Neutrophil (primary cell): Measurements from ENCODE around the gene SKIDA1.
"Not testable (repeated sequence)": the region's sequence is repeated elsewhere in the genome, so short reads cannot be mapped to it uniquely, and the experiment has no call there.

ENCODE experiments used
- H3K27ac ChIP-seq: fragments of 200-600 bp; sonication (generic); 2 replicates; pipeline ENCODE4 v1.5.1; 2016; ENCODE audit warnings: mild to moderate bottlenecking, moderate library complexity
- H3K27me3 ChIP-seq: fragments of 200-600 bp; sonication (generic); 2 replicates; pipeline ENCODE4 v1.6.0; 2016; ENCODE audit warnings: mild to moderate bottlenecking
- H3K36me3 ChIP-seq: fragments of 200-600 bp; sonication (generic); 2 replicates; pipeline ENCODE4 v1.5.1; 2017
- H3K4me1 ChIP-seq, 2 experiments: fragments of 200-600 bp in 1 of 2; sonication (generic) in 1 of 2; 1 replicate in 1 of 2; 2 replicates in 1 of 2; pipeline versions ENCODE4 v1.5.1 to v1.6.1; 2013 to 2016; ENCODE audit warnings: low read depth in 1 of 2, low read length in 1 of 2, mild to moderate bottlenecking in 1 of 2, moderate library complexity in 1 of 2; ENCODE audit not compliant: control insufficient read depth in 1 of 2, insufficient read depth in 1 of 2
- H3K4me3 ChIP-seq, 2 experiments: fragments of 200-600 bp in 1 of 2; sonication (generic) in 1 of 2; 1 replicate in 1 of 2; 2 replicates in 1 of 2; pipeline ENCODE4 v1.5.1; 2013 to 2016; ENCODE audit warnings: low read depth in 1 of 2, low read length in 1 of 2, mild to moderate bottlenecking in 1 of 2, moderate library complexity in 1 of 2
- H3K9me3 ChIP-seq: fragments of 200-600 bp; sonication (generic); 2 replicates; pipeline ENCODE4 v1.5.1; 2016
- TF ChIP-seq, protein P1 (sequence below): fragments of 200-600 bp; sonication (generic); IDR thresholded peaks from 2 replicates; pipeline ENCODE4 v1.5.1; 2016; ENCODE audit warnings: antibody characterized with exemption

The SKIDA1 gene

DNA sequence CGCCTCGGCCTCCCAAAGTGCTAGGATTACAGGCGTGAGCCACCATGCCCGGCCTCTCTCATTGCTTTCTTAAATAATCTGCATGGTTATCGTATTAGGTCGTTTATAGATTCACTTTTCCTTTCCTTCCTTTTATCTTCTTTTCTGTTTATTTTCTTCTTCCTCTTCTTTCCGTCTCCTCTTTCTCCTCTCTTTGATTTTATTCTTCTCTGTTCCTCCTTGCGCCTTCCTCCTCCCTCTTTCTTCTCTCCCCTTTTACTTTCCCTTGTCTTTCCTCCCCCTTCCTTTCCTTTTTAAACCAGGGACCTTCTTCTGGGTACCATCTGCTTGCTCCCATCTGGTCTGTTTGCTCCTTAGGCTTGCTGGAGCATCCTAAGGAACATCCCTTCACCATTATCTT, 27.2 kb upstream of the SKIDA1 start:
- H3K27ac ChIP-seq: no peak overlapping the region
- no peak overlapping the region for H3K4me3 ChIP-seq
- H3K36me3 ChIP-seq: peaks cover 33% of the 10 kb centered on the region
- H3K9me3 ChIP-seq: no peaks in the 10 kb centered on the region
- no peaks in the 10 kb centered on the region for H3K4me1 ChIP-seq
- TF ChIP-seq, protein P1, sequence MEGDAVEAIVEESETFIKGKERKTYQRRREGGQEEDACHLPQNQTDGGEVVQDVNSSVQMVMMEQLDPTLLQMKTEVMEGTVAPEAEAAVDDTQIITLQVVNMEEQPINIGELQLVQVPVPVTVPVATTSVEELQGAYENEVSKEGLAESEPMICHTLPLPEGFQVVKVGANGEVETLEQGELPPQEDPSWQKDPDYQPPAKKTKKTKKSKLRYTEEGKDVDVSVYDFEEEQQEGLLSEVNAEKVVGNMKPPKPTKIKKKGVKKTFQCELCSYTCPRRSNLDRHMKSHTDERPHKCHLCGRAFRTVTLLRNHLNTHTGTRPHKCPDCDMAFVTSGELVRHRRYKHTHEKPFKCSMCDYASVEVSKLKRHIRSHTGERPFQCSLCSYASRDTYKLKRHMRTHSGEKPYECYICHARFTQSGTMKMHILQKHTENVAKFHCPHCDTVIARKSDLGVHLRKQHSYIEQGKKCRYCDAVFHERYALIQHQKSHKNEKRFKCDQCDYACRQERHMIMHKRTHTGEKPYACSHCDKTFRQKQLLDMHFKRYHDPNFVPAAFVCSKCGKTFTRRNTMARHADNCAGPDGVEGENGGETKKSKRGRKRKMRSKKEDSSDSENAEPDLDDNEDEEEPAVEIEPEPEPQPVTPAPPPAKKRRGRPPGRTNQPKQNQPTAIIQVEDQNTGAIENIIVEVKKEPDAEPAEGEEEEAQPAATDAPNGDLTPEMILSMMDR: no peak
- no peaks in the 10 kb centered on the region for H3K27me3 ChIP-seq

DNA sequence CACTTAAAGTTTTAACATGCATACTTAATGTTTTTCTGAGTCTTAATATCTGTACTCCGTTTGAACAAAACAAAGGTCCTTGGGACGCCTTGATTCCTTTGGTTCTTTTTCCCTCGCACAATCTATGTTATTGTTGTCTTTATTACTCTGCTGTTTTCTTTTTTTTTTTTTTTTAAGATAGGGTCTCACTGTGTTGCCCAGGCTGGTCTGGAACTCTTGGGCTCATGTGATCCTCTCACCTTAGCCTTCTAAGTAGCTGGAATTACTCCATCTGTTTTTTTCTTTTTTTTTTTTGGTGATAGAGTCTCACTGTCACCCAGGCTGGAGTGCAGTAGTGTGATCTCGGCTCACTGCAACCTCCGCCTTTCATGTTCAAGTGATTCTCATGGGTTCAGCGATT, 21.8 kb upstream of the SKIDA1 start:
- no peak overlapping the region for H3K27ac ChIP-seq
- TF ChIP-seq, protein P1: no peak
- H3K4me3 ChIP-seq: no peak overlapping the region
- H3K9me3 ChIP-seq: no peaks in the 10 kb centered on the region
- no peaks in the 10 kb centered on the region for H3K4me1 ChIP-seq
- no peaks in the 10 kb centered on the region for H3K27me3 ChIP-seq
- H3K36me3 ChIP-seq: peaks cover 50% of the 10 kb centered on the region

DNA sequence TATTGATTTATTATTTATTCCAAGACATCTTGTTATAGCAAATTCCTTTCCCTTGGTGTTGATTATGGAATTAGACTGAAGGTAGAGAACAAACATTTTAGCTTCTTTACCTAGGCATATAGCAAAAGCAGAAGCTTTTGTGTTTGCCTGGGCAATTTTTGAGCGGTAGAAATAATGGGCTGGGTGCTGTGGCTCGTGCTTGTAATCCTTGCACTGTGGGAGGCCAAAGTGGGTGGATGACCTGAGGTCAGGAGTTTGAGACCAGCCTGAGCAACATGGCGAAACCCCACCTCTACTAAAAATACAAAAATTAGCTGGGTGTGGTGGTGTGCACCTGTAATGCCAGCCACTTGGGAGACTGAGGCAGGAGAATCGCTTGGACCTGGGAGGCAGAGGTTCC, 15.2 kb upstream of the SKIDA1 start:
- H3K4me1 ChIP-seq, H3K27me3 ChIP-seq, H3K9me3 ChIP-seq, H3K27ac ChIP-seq, H3K4me3 ChIP-seq: not testable (repeated sequence)
- peaks cover 70% of the 10 kb centered on the region for H3K36me3 ChIP-seq

DNA sequence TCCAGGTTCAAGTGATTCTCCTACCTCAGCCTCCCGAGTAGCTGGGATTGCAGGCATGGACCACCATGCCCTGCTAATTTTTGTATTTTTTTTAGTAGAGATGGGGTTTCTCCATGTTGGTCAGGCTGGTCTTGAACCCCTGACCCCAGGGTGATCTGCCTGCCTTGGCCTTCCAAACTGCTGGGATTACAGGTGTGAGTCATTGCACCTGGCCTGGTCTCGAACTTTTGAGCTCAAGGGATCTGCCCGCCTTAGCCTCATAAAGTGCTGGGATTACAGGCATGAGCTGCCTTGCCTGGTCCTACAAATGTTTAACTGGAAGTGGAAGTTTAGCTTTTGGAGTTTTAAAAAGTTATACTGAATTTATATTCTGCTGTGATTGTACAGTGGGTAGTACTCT, 11.4 kb upstream of the SKIDA1 start:
- Histone ChIP-seq H3K27me3 (no peaks in the 10 kb centered on the region), H3K36me3 (peaks cover 36% of the 10 kb centered on the region), H3K4me3 (no peak overlapping the region), H3K27ac (no peak overlapping the region), H3K9me3 (no peaks in the 10 kb centered on the region), H3K4me1 (peaks cover 16 to 19% of the 10 kb centered on the region in 2 experiments)
- TF ChIP-seq, protein P1: no peak

DNA sequence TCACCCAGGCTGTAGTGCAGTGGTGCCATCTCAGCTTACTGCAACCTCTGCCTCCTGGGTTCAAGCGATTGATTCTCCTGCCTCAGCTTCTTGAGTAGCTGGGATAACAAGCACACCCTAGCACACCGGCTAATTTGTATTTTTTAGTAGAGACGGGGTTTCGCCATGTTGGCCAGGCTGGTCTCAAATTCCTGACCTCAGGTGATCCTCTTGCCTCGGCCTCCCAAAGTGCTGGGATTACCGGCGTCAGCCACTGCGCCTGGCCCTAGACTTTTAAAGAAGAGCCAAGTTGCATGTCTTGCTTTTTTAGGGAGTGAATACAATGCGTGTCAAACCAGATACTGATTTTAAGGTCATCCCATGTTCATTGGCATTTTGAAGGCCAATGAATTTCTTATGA, 10.5 kb upstream of the SKIDA1 start:
- peaks cover 16 to 17% of the 10 kb centered on the region in 2 experiments for H3K4me1 ChIP-seq
- peaks cover 27% of the 10 kb centered on the region for H3K36me3 ChIP-seq
- H3K27me3 ChIP-seq, H3K4me3 ChIP-seq, H3K9me3 ChIP-seq: not testable (repeated sequence)
- H3K27ac ChIP-seq: peak overlapping the region; percentile 94

DNA sequence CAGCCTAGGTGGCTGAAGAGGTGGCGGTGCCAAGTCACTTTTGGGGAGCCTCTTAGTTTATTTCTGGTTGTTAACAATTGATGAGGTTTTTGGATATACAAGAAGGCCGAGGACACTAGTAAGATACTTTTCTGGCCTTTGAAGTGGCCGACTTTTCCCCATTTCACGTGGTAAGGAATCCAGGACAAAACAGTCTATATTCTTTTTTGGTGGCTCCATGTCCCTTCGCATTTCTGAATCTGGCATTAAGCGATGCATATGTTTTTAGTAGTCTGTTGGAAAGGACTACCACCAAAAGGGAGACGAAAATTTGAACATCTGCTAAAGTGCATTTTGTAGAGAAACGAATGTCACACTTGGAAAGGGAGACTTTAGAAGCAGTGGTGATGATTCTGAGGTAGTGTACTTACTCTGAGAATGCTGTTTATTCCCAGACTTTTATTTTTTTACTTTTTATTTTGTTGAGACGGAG, 10.0 kb upstream of the SKIDA1 start:
- Histone ChIP-seq H3K36me3 (peaks cover 23% of the 10 kb centered on the region), H3K4me3 (peak overlapping the region; percentile 47 to 94), H3K27ac (peak overlapping the region; percentile 94), H3K4me1 (peaks cover 16% of the 10 kb centered on the region in 2 experiments), H3K27me3 (no peaks in the 10 kb centered on the region), H3K9me3 (no peaks in the 10 kb centered on the region)
- TF ChIP-seq, protein P1: no peak
